ENCODE measurements around the gene ELP1.

- TF ChIP-seq, protein P1, sequence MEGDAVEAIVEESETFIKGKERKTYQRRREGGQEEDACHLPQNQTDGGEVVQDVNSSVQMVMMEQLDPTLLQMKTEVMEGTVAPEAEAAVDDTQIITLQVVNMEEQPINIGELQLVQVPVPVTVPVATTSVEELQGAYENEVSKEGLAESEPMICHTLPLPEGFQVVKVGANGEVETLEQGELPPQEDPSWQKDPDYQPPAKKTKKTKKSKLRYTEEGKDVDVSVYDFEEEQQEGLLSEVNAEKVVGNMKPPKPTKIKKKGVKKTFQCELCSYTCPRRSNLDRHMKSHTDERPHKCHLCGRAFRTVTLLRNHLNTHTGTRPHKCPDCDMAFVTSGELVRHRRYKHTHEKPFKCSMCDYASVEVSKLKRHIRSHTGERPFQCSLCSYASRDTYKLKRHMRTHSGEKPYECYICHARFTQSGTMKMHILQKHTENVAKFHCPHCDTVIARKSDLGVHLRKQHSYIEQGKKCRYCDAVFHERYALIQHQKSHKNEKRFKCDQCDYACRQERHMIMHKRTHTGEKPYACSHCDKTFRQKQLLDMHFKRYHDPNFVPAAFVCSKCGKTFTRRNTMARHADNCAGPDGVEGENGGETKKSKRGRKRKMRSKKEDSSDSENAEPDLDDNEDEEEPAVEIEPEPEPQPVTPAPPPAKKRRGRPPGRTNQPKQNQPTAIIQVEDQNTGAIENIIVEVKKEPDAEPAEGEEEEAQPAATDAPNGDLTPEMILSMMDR (IDR thresholded peaks at IDR 0.05) = no peak
- no peak for TF ChIP-seq POLR2A (IDR thresholded peaks at IDR 0.05)
Observed at GRCh38 chr9:108844391-108844790, 89.5 kb downstream of the ELP1 start.
